GM19351 (cell line): Measurements from ENCODE around the gene SPTSSA.
"Not testable (repeated sequence)": the region's sequence is repeated elsewhere in the genome, so short reads cannot be mapped to it uniquely, and the experiment has no call there.

Source experiments
- ATAC-seq: cut with Tn5 transposase; IDR thresholded peaks from one replicate; pipeline ENCODE4 v1.9.1; 2021; ENCODE audit warnings: mild to moderate bottlenecking, moderate library complexity; ENCODE audit not compliant: unreplicated experiment

SPTSSA gene

GRCh38 chr14:34433957-34434356, 28.1 kb downstream of the SPTSSA start:
- ATAC-seq = no peak

- ATAC-seq = not testable (repeated sequence)
These were observed 34.0 kb downstream of the SPTSSA start for GRCh38 chr14:34428102-34428466.

- ATAC-seq = no peak
These were observed 35.4 kb downstream of the SPTSSA start for GRCh38 chr14:34426313-34427295.

- no peak for ATAC-seq
These were observed 36.8 kb downstream of the SPTSSA start for GRCh38 chr14:34425095-34425851.

GRCh38 chr14:34424488-34424887, 37.6 kb downstream of the SPTSSA start:
- no peak for ATAC-seq

- no peak for ATAC-seq
These were observed 38.6 kb downstream of the SPTSSA start for GRCh38 chr14:34423445-34423844.

GRCh38 chr14:34420547-34421150, 41.4 kb downstream of the SPTSSA start:
- ATAC-seq = no peak

- no peak for ATAC-seq
These were observed 52.3 kb downstream of the SPTSSA start for GRCh38 chr14:34409721-34410120.

- no peak for ATAC-seq
These were observed 54.1 kb downstream of the SPTSSA start for GRCh38 chr14:34407951-34408350.

GRCh38 chr14:34404416-34404815, 57.6 kb downstream of the SPTSSA start:
- ATAC-seq = no peak

GRCh38 chr14:34403646-34404045, 58.4 kb downstream of the SPTSSA start:
- no peak for ATAC-seq

GRCh38 chr14:34398024-34398423, 64.0 kb downstream of the SPTSSA start:
- no peak for ATAC-seq

- ATAC-seq = no peak
These were observed 74.0 kb downstream of the SPTSSA start for GRCh38 chr14:34387974-34388516.

- ATAC-seq = no peak
These were observed 75.1 kb downstream of the SPTSSA start for GRCh38 chr14:34386865-34387485.

- not testable (repeated sequence) for ATAC-seq
These were observed 76.2 kb downstream of the SPTSSA start for GRCh38 chr14:34385881-34386280.

- no peak for ATAC-seq
These were observed 78.2 kb downstream of the SPTSSA start for GRCh38 chr14:34383839-34384238.
